ENCODE measurements around the gene HGS.
A peak's percentile ranks its signal among the peaks of the same experiment; 100 is the strongest.

HGS gene

DNA sequence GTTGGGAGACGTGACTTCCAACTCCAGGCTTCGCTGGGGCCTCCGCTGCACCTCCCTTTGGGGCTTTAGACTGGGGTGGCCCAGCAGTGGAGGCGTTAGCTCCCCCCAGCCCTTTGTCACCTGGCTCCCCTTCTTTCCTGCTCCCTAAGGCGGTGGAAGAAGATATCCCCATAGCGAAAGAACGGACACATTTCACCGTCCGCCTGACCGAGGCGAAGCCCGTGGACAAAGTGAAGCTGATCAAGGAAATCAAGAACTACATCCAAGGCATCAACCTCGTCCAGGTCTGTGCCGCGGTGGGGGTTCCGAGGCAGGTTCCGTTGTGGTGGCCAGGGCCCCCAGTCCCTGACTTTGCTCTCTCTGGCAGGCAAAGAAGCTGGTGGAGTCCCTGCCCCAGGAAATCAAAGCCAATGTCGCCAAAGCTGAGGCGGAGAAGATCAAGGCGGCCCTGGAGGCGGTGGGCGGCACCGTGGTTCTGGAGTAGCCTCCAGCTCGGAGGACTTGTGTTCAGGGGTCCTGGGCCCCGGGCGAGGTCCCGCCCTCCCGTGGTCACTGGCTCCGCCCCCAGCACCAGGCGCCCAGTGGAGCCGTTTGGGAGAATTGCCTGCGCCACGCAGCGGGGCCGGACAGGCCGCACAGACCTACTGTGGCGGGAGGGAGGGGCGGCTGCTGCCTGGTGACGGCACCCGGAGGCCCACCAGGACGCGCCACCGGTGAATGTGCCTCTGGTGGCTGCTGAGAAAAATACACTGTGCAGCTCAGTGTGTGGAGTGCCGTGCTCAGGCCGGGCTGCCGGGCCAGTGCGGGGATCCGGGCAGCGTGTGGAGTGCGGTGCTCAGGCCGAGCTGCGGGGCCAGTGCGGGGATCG is 23.2 kb downstream of the HGS start:
- DNase-seq = no peak

- no peak for DNase-seq
Measured at GRCh38 chr17:81707725-81708646, 24.2 kb downstream of the HGS start.

- no peak for DNase-seq
Measured at GRCh38 chr17:81708739-81709185, 25.0 kb downstream of the HGS start.

DNA sequence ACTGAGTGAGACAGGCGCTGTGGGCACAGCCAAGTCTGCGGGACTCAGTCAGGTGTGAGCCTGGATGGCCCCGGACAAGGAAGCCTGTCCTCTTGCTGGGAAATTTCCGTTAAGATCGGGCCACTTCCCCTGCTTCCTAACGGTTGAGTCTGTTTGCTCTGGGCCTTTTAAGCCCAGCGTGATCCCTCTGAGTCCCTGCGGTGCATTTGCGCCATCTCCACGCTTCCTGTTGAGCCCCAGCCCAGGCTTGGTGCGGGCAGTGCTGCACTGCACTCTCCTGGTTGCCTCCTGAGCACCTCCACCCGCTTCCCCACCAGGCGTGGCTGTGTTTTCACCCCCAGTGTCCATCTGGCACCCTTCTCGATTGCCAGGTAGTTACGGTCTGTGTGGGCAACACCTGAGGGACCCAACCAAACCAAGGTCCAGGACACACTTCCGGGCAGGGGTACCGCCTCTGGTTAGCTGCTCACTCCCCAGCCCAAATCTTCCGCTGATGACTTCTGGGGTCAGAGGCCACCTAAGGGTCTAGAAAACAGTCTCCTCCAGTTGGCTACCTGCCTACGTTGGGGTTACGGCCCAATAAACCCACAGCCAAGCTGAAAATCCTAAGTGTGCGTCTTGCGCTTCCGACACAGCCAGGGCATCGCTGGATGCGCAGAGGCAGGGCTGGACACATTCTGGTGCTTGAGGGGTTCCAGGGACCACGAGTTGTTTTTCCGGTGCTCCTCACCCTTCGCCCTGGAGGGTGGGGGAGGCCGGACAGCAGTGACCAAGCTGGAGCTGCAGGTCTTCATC is 26.9 kb downstream of the HGS start:
- DNase-seq = no peak

DNA sequence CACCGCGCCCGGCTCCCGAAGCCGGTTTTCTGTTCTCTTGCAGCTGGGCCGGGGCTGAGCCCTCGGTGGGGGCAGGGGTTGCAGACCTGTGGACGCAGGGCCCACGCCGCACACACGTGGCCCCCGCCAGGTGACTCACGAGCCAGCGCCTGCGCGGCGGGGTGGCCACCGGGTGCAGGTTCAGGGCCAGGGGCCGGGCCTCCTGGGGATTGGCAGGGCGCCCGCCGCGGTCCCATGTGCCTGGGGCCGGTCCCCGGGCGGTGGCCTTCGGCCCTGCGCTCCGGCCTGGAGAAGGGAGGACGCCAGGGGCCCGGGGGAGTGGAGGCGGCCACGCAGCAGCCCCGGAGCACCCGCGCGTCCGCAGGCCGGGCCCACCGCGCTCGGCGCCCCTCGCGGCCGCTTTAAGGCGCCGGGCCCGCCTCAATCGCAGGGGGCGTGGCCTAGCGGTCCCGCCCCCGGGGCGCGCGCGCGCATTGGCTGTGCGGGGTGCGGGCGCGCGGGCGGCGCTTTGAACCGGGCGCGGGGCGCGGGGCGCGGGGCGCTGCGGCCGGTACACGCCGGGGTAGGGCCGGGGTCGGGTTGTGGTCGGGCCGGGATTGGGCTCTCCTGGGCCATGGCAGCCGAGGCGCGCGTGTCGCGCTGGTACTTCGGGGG is 28.1 kb downstream of the HGS start, which contains the start of gene SLC25A10:
TSS of gene SLC25A10 (plus strand) at position 471 of the 654 bp plus-strand sequence. CDS start at position 614, 143 bp downstream.
- DNase-seq = peak; percentile 30

DNA sequence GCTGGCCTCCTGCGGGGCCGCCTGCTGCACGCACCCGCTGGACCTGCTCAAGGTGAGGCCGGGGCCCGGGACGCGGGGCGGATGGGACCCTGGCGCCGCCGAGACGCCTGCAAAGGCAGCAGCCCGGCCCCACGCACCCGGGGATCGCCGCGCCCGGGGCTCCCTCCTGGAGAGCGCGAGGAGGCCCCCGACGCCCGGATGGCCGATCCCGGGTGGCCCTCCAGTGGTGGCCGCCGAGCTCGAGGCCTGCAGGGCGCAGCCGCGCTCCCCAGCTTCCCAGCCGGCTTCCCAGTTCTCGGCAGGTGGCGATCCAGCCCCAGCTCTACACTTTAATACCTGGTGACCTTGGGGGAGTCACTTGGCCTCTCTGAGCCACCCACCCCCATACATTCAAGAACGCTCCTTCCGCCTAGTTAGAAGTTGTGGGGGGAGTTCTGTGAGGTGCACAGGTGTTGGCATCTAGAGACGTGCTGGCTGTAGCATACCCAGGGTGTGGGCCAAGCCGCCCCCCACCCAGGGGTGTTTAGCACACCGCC is 28.7 kb downstream of the HGS start:
- no peak for DNase-seq

- DNase-seq = no peak
Measured at GRCh38 chr17:81713004-81713555, 29.3 kb downstream of the HGS start.

- no peak for DNase-seq
Measured at GRCh38 chr17:81713556-81714411, 30.0 kb downstream of the HGS start.

GRCh38 chr17:81714412-81715106 is 30.7 kb downstream of the HGS start:
- no peak for DNase-seq

- no peak for DNase-seq
Measured at GRCh38 chr17:81715107-81715871, 31.5 kb downstream of the HGS start.

- no peak for DNase-seq
Measured at GRCh38 chr17:81715872-81716673, 32.3 kb downstream of the HGS start.

DNA sequence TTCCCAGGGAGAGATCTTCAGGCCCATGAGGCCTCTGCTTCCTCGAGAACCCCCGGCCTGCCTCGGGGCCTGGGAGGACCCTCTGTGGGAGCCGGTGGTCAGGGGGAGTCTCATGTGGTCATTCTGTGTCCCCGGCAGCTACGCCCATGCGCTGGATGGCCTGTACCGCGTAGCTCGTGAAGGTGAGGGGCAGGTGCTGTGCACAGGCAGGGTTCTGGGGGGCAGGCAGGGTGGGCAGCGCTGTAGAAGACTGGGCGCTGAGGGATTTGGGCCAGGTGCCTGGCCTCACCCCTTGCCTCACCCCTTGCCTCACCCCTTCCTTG is 32.8 kb downstream of the HGS start:
- no peak for DNase-seq

GRCh38 chr17:81717049-81717765 is 33.4 kb downstream of the HGS start:
- DNase-seq = no peak

DNA sequence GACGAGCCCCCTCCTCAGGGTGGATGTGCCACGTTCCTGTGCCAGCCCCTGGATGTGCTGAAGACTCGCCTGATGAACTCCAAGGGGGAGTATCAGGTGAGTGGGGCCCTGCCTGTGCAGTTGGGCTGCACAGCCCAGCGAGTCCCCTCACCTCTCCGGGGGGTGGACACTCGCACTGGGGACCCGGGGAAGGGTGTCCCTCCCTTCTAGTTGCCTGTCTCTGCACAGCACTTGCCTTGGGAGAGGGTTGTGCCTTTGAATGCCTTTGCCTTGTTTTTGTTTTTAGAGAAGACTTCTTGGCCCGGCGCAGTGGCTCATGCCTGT is 33.9 kb downstream of the HGS start:
- DNase-seq = no peak

DNA sequence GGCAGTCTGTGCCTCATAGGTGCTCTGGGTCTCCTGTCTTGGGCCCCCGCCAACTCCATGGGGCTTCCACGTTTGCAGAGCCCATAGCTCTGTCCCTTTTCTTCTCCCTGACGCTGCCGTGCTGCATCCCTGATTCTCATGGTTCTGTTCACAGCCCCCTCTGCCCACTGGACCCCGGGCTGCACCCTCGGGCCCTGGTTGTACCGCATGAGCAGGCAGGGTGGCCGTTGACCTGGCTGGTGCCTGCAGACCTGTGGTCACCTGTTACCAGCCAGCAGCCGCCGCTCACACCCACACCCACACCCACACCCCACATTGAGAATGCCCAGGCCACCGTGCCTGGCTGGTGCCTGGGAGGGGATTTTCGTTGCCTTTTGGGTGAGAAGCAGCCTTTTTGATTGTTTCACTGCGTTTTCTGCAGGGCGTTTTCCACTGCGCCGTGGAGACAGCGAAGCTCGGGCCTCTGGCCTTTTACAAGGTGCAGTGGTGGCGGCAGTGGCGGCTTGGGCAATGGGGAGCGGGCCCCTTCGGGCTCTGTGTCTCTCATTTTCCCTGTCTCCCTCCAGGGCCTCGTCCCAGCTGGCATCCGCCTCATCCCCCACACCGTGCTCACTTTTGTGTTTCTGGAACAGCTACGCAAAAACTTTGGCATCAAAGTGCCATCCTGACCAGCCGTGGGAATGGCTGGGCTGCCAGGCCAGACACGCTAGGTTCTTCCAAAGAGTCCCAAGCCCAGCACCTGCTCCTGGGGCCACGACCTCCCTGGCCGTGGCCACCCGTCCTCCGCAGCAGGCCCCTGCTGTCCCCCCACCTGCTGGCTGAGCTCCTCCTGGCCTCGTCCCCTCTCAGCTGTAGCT is 35.8 kb downstream of the HGS start:
- DNase-seq = no peak

GRCh38 chr17:81720267-81721071 is 36.7 kb downstream of the HGS start:
- no peak for DNase-seq
